Measurements from ENCODE around the gene MAN1A2.
"Not testable (repeated sequence)": the region's sequence is repeated elsewhere in the genome, so short reads cannot be mapped to it uniquely, and the experiment has no call there.

The MAN1A2 gene

DNA sequence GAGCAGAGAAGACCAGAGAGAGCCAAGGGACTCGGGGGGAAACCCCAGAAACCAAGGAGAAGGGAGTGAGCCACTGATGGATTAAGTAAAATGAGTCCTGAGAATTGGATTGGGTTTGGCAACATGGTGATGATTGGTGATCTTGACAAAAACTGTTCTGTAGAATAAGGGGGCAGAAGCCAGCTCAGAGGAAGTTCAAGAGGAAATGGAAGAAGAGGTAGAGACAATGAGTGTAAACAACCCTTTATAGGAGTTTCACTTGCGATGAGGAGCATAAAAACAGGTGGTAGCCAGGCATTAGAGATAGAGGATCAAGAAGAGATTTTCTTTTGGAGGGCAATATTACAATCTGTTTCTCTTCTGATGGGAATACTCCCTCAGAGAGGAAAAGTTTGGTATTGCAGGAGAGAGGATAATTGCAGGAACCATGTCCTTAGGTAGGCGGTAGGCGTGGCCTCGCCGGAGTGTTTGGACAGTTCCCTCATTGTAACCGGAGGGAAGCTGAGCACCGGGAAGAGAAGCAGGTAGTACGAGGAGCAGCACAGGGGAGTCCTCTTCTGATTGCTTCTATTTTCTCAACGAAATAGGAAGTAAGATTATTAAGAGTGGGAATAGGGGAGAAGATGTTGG lies 170.2 kb downstream of the MAN1A2 start:
- Histone ChIP-seq H3K27me3 (ENCODE audit: control insufficient read depth, insufficient read depth, low read length) (no peaks in the 10 kb centered on the region), H3K4me1 (ENCODE audit: control insufficient read depth, insufficient read depth, low read length) (peaks cover 3% of the 10 kb centered on the region; the same call in 1 of the 2 replicates), H3K36me3 (ENCODE audit: control insufficient read depth, insufficient read depth, low read length) (no peaks in the 10 kb centered on the region), H3K9ac (ENCODE audit: low read length) (no peak overlapping the region), H3K9me3 (ENCODE audit: control insufficient read depth, insufficient read depth, low read depth, low read length) (no peaks in the 10 kb centered on the region), H3K27ac (ENCODE audit: low read depth, low read length) (no peak overlapping the region), H3K4me3 (ENCODE audit: low read depth, low read length) (no peak overlapping the region)

DNA sequence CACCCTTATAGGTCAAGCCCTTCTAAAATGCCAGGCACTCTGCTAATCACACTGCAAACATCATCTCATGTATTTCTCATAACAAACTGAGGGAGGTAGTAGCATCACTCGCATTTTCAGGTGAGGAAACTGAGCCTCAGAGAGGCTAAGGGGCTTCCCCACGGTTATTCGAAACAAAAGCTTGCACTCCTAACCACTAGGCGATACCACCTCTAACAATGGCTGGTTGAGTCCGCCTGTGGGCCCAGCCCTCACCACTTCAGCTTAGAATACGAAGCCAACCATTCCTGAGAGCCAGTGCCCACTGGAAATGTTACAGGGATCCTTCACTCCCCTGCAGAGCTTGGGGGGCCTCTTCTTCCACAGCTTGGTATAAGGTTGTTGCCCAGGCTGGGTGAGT lies 173.3 kb downstream of the MAN1A2 start:
- Histone ChIP-seq H3K27ac (ENCODE audit: low read depth, low read length) (no peak overlapping the region), H3K36me3 (ENCODE audit: control insufficient read depth, insufficient read depth, low read length) (no peaks in the 10 kb centered on the region), H3K9me3 (ENCODE audit: control insufficient read depth, insufficient read depth, low read depth, low read length) (no peaks in the 10 kb centered on the region), H3K4me3 (ENCODE audit: low read depth, low read length) (no peak overlapping the region), H3K9ac (ENCODE audit: low read length) (no peak overlapping the region), H3K27me3 (ENCODE audit: control insufficient read depth, insufficient read depth, low read length) (no peaks in the 10 kb centered on the region), H3K4me1 (ENCODE audit: control insufficient read depth, insufficient read depth, low read length) (0 out of 2 replicates have a peak, but pooled peaks cover 3% of the 10 kb centered on the region)

DNA sequence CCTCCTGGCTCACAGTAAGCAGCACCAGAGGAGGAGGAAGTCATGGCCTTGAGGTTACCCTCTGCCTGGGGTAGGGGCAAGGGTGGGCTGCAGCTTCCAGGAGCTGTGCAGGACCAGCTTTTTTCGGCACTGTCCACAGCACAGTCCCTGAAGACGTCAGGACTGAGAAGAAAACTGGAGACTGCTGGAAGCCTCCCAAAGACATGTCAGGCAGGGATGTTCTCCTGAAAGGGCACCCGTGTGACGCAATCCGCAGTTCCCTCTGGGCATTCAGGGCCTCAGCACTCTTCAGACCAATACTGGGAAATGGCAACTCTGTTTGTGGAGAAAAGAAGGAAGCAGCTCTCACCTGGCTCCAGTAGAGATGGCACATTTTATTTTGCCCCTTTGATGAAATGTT lies 173.8 kb downstream of the MAN1A2 start:
- no peaks in the 10 kb centered on the region for H3K27me3 ChIP-seq (ENCODE audit: control insufficient read depth, insufficient read depth, low read length)
- no peaks in the 10 kb centered on the region for H3K9me3 ChIP-seq (ENCODE audit: control insufficient read depth, insufficient read depth, low read depth, low read length)
- H3K27ac ChIP-seq (ENCODE audit: low read depth, low read length): no peak overlapping the region
- no peaks in the 10 kb centered on the region for H3K36me3 ChIP-seq (ENCODE audit: control insufficient read depth, insufficient read depth, low read length)
- H3K4me3 ChIP-seq (ENCODE audit: low read depth, low read length): no peak overlapping the region
- H3K4me1 ChIP-seq (ENCODE audit: control insufficient read depth, insufficient read depth, low read length): 0 out of 2 replicates have a peak, but pooled peaks cover 3% of the 10 kb centered on the region
- H3K9ac ChIP-seq (ENCODE audit: low read length): no peak overlapping the region

DNA sequence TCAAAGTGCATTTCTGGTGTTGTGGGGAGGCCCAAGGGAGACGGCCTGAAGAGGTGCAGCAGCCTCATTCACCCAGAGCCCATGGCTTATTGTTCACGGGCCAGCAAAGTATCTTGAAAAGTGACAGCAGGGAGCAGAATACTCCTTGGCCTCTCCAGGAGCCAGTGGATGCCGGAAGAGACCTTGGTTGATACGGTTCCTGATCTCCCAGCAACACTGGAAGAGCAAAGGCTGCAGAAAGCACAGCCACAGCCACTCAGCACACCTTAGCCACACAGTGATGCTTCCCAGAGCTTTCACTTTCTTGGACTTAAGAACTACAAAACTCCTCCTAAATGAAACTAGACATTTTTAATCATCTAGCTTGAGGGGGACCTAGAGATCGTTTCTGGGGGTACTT lies 174.3 kb downstream of the MAN1A2 start:
- no peaks in the 10 kb centered on the region for H3K9me3 ChIP-seq (ENCODE audit: control insufficient read depth, insufficient read depth, low read depth, low read length)
- no peak overlapping the region for H3K9ac ChIP-seq (ENCODE audit: low read length)
- no peaks in the 10 kb centered on the region for H3K36me3 ChIP-seq (ENCODE audit: control insufficient read depth, insufficient read depth, low read length)
- no peak overlapping the region for H3K27ac ChIP-seq (ENCODE audit: low read depth, low read length)
- H3K27me3 ChIP-seq (ENCODE audit: control insufficient read depth, insufficient read depth, low read length): no peaks in the 10 kb centered on the region
- H3K4me1 ChIP-seq (ENCODE audit: control insufficient read depth, insufficient read depth, low read length): 0 out of 2 replicates have a peak, but pooled peaks cover 3% of the 10 kb centered on the region
- no peak overlapping the region for H3K4me3 ChIP-seq (ENCODE audit: low read depth, low read length)

DNA sequence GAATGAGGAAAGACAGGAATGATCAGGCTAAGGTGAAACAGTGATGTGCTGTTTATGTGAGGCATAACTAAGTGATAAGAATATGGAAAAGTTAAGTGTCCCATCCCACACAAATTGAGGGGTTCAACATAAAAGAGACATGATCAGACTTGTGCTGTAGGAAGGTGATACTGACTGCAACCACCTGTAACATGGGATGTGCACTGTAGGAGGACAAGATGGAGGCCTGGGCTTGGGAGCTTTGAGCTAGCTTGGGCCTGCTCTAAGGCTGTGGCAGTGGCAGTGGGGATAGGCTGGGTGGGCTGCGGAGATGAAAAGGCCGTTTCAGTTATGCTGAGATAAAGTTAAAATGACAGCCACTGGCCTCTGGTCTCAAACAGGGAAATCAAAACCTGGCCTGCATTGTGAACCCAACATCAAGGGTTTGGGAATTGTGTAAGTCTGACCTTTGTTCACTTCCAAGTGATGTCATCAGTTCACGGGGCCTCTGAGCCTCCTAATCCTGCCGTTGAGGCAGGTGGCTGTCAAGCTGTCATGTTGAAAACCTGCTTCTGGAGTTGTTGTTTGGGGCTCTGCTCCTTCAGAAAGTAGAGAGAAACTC lies 177.4 kb downstream of the MAN1A2 start:
- no peak overlapping the region for H3K9ac ChIP-seq (ENCODE audit: low read length)
- H3K27me3 ChIP-seq (ENCODE audit: control insufficient read depth, insufficient read depth, low read length): no peaks in the 10 kb centered on the region
- no peak overlapping the region for H3K27ac ChIP-seq (ENCODE audit: low read depth, low read length)
- no peaks in the 10 kb centered on the region for H3K4me1 ChIP-seq (ENCODE audit: control insufficient read depth, insufficient read depth, low read length)
- no peak overlapping the region for H3K4me3 ChIP-seq (ENCODE audit: low read depth, low read length)
- H3K9me3 ChIP-seq (ENCODE audit: control insufficient read depth, insufficient read depth, low read depth, low read length): no peaks in the 10 kb centered on the region
- H3K36me3 ChIP-seq (ENCODE audit: control insufficient read depth, insufficient read depth, low read length): no peaks in the 10 kb centered on the region

DNA sequence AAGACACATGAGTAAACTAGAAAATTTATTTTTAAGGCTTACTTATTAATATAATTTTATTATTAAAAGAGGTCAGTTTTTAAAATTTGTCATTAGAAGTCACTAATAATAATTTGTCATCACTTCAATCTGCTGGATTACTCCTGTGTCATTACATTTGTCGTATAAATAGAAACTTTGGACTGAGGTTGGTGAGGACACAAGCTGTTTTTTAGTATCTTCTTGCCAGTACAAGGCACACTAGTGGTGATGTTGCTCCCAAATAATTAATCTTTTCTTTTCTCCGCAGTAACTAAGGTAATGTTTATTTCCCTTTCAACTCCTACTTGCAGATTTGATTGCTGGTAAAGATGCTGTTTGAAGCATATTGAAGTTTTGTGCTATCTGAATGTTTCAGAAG lies 179.2 kb downstream of the MAN1A2 start:
- Histone ChIP-seq H3K9me3 (ENCODE audit: control insufficient read depth, insufficient read depth, low read depth, low read length) (no peaks in the 10 kb centered on the region), H3K4me1 (ENCODE audit: control insufficient read depth, insufficient read depth, low read length) (no peaks in the 10 kb centered on the region), H3K36me3 (ENCODE audit: control insufficient read depth, insufficient read depth, low read length) (no peaks in the 10 kb centered on the region), H3K4me3 (ENCODE audit: low read depth, low read length) (no peak overlapping the region), H3K27me3 (ENCODE audit: control insufficient read depth, insufficient read depth, low read length) (no peaks in the 10 kb centered on the region), H3K27ac (ENCODE audit: low read depth, low read length) (no peak overlapping the region), H3K9ac (ENCODE audit: low read length) (no peak overlapping the region)

DNA sequence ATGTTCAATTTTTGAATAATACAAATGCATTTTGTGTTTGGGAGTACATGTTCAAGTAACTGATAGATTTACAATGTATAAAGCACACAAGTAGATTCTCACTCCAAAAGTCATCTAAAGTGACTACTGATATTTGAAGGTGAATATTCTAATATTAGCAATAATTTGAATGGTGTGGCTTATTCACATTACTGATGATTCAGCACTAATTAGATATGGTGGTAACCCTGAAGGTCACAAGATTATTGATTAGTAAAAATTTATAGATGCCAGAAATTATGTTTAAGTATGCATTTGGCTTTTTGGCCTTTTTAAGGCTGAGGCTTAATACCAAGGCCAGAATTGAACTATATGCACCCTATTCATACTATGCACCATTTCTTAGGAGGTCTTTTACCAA lies 186.2 kb downstream of the MAN1A2 start:
- Histone ChIP-seq H3K4me1 (ENCODE audit: control insufficient read depth, insufficient read depth, low read length) (no peaks in the 10 kb centered on the region), H3K27me3 (ENCODE audit: control insufficient read depth, insufficient read depth, low read length) (no peaks in the 10 kb centered on the region), H3K27ac (ENCODE audit: low read depth, low read length) (no peak overlapping the region), H3K36me3 (ENCODE audit: control insufficient read depth, insufficient read depth, low read length) (no peaks in the 10 kb centered on the region), H3K4me3 (ENCODE audit: low read depth, low read length) (no peak overlapping the region), H3K9me3 (ENCODE audit: control insufficient read depth, insufficient read depth, low read depth, low read length) (peaks cover 6% of the 10 kb centered on the region; the same call in 1 of the 2 replicates), H3K9ac (ENCODE audit: low read length) (no peak overlapping the region)

DNA sequence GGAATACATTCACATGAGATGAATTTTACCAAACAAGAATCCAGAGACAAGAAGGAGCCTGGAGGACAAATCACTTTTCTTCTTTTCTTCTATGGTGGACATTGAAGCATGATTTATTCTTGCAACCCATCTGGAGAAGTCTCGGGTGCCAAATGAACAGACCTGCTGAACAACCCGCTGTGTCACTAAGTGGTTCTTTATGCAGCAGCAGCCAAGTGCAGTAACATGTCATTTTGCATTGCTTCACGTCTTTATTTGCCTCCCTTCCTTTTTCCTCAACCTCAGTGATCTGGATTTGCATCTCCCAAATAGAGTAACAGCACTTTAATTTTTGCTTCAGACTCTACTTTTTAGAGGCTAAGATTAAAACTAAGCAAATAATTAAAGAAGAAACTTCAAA lies 188.6 kb downstream of the MAN1A2 start:
- H3K36me3 ChIP-seq (ENCODE audit: control insufficient read depth, insufficient read depth, low read length): no peaks in the 10 kb centered on the region
- no peaks in the 10 kb centered on the region for H3K27me3 ChIP-seq (ENCODE audit: control insufficient read depth, insufficient read depth, low read length)
- no peak overlapping the region for H3K9ac ChIP-seq (ENCODE audit: low read length)
- no peak overlapping the region for H3K27ac ChIP-seq (ENCODE audit: low read depth, low read length)
- no peaks in the 10 kb centered on the region for H3K4me1 ChIP-seq (ENCODE audit: control insufficient read depth, insufficient read depth, low read length)
- peaks cover 16% of the 10 kb centered on the region for H3K9me3 ChIP-seq (ENCODE audit: control insufficient read depth, insufficient read depth, low read depth, low read length)
- no peak overlapping the region for H3K4me3 ChIP-seq (ENCODE audit: low read depth, low read length)

DNA sequence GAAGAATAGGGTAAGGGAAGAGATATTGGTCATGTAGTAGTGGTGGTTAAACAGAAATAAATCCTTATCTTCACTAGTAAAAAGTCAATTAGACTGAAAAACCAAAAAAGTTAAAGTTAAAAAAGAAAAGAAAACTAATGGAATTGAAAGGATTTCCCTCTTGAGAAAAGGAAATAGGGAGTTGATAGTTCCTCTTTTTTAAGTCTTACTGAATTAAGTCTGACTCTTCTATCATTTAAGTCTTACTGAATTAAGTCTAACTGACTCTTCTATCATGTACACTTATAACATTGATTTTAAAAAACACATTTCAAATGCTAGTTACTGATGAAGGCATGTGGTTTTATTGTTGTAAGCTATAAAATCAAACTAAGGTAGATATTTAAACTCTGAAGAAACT lies 189.1 kb downstream of the MAN1A2 start:
- peaks cover 16% of the 10 kb centered on the region for H3K9me3 ChIP-seq (ENCODE audit: control insufficient read depth, insufficient read depth, low read depth, low read length)
- H3K27me3 ChIP-seq (ENCODE audit: control insufficient read depth, insufficient read depth, low read length): no peaks in the 10 kb centered on the region
- H3K4me1 ChIP-seq (ENCODE audit: control insufficient read depth, insufficient read depth, low read length): no peaks in the 10 kb centered on the region
- no peak overlapping the region for H3K4me3 ChIP-seq (ENCODE audit: low read depth, low read length)
- H3K36me3 ChIP-seq (ENCODE audit: control insufficient read depth, insufficient read depth, low read length): no peaks in the 10 kb centered on the region
- no peak overlapping the region for H3K9ac ChIP-seq (ENCODE audit: low read length)
- H3K27ac ChIP-seq (ENCODE audit: low read depth, low read length): no peak overlapping the region

DNA sequence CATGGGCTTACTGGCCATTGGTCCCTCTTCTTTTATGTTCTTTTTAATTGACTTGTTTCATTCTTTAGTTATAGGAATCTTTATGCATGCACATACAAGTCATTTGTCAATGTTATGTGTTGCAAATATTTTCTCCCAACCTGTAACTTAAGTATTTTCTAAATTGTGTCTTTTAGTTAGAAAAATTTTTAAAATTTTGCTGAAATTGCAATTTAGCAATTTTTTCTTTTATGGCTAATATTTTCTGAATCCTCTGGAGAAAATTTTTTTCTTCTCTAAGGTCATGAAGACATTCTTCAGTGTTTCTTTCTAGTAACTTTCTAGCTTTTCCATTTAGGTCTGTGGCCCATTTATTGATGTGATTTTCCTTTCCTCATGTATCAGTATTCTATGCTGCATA lies 189.7 kb downstream of the MAN1A2 start:
- Histone ChIP-seq H3K27ac (ENCODE audit: low read depth, low read length) (no peak overlapping the region), H3K9ac (ENCODE audit: low read length) (no peak overlapping the region), H3K36me3 (ENCODE audit: control insufficient read depth, insufficient read depth, low read length) (no peaks in the 10 kb centered on the region), H3K4me3 (ENCODE audit: low read depth, low read length) (no peak overlapping the region), H3K9me3 (ENCODE audit: control insufficient read depth, insufficient read depth, low read depth, low read length) (peaks cover 16% of the 10 kb centered on the region), H3K4me1 (ENCODE audit: control insufficient read depth, insufficient read depth, low read length) (no peaks in the 10 kb centered on the region), H3K27me3 (ENCODE audit: control insufficient read depth, insufficient read depth, low read length) (no peaks in the 10 kb centered on the region)

DNA sequence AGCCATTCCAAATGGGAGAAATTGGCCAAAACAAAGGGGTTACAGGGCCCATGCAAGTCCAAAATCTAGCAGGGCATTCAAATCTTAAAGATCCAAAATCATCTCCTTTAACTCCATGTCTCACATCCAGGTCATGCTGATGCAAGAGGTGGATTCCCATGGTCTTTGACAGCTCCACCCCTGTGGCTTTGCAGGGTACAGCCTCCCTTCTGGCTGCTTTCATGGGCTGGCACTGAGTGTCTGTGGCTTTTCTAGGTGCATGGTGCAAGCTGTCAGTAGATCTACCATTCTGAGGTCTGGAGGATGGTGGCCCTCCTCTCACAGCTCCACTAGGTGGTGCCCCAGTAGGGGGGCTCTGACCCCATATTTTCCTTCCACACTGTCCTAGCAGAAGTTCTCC lies 191.2 kb downstream of the MAN1A2 start:
- H3K4me1 ChIP-seq (ENCODE audit: control insufficient read depth, insufficient read depth, low read length); H3K27me3 ChIP-seq (ENCODE audit: control insufficient read depth, insufficient read depth, low read length); H3K4me3 ChIP-seq (ENCODE audit: low read depth, low read length); H3K27ac ChIP-seq (ENCODE audit: low read depth, low read length); H3K36me3 ChIP-seq (ENCODE audit: control insufficient read depth, insufficient read depth, low read length); H3K9ac ChIP-seq (ENCODE audit: low read length): not testable (repeated sequence)
- peaks cover 16% of the 10 kb centered on the region for H3K9me3 ChIP-seq (ENCODE audit: control insufficient read depth, insufficient read depth, low read depth, low read length)
